HCT116 (cell line): ENCODE measurements around the gene PTPN1. TPM values are rescaled to one million over a fixed set of nuclear protein-coding genes. Genes with fewer than 3 reads are reported as not detected.

Experiments
- ATAC-seq: fragments of 200-7000 bp; cut with Tn5 transposase; 2 replicates; pipeline ENCODE4 v1.9.1; 2020; ENCODE audit warnings: mild to moderate bottlenecking, moderate library complexity
- BruUV-seq: library from RNA; stranded (reverse); fragments of 400-500 nt; replicated peaks from 2 replicates; lab custom pipeline; 2021; lab: Mats Ljungman, UMichigan
- CTCF ChIA-PET: fragments of 300-600 bp; sonication (Branson Sonifier 250); formaldehyde crosslinking; loops from one replicate; lab custom pipeline; 2021; ENCODE audit warnings: antibody characterized with exemption; lab: Charles Lee
- POLR2A ChIA-PET: fragments of 300-600, 350-600 bp; sonication (Branson Sonifier 250); formaldehyde crosslinking; loops from one replicate; lab custom pipeline; 2021; ENCODE audit warnings: antibody characterized with exemption; lab: Charles Lee
- RAD21 ChIA-PET, 2 experiments: fragments of 300-600 bp; sonication (Branson Sonifier 250); formaldehyde crosslinking; loops; one replicate each; lab custom pipeline; 2023; ENCODE audit warnings: low total read pairs in 2 of 2; ENCODE audit not compliant: uncharacterized antibody in 2 of 2, unreplicated experiment in 2 of 2, low non-redundant PET in 1 of 2; lab: Charles Lee
- DNase-seq: peaks from one replicate; pipeline ENCODE4 v3.0.0-alpha.2; 2010; ENCODE audit warnings: low read depth, low spot score
- H2AFZ ChIP-seq: fragments of 200-600 bp; shearing (Covaris generic), sonication (generic); 2 replicates; pipeline ENCODE4 v1.6.1; 2017; ENCODE audit warnings: low read depth, mixed run types, mixed read lengths, antibody characterized with exemption, low read length; ENCODE audit not compliant: poor library complexity, severe bottlenecking
- H3K27ac ChIP-seq: 2 replicates; pipeline ENCODE4 v1.5.1; 2012; ENCODE audit warnings: low read depth, low read length
- H3K27me3 ChIP-seq: fragments of 200-600 bp; sonication (generic); 2 replicates; pipeline ENCODE4 v1.6.1; 2016; ENCODE audit warnings: mixed run types, low read length, mixed read lengths; ENCODE audit not compliant: insufficient read depth
- H3K36me3 ChIP-seq, 2 experiments: fragments of 200-500 bp in 1 of 2; fragments of 200-600 bp in 1 of 2; sonication (Bioruptor generic) in 1 of 2; sonication (generic) in 1 of 2; 2 replicates each; pipeline versions ENCODE4 v1.5.1 to v1.6.1; 2014 to 2016; ENCODE audit warnings: low read length in 2 of 2, inconsistent platforms in 1 of 2, mixed read lengths in 1 of 2, mixed run types in 1 of 2; ENCODE audit not compliant: insufficient read depth in 2 of 2, control insufficient read depth in 1 of 2
- H3K4me1 ChIP-seq, 2 experiments: fragments of 200-600 bp in 1 of 2; sonication (generic) in 1 of 2; 2 replicates each; pipeline versions ENCODE4 v1.5.1 to v1.6.1; 2012 to 2017; ENCODE audit warnings: low read length in 2 of 2, inconsistent platforms in 1 of 2, mild to moderate bottlenecking in 1 of 2, mixed read lengths in 1 of 2, mixed run types in 1 of 2, moderate library complexity in 1 of 2; ENCODE audit not compliant: insufficient read depth in 2 of 2, control insufficient read depth in 1 of 2
- H3K4me2 ChIP-seq: fragments of 200-600 bp; sonication (generic); 2 replicates; pipeline ENCODE4 v1.6.1; 2017; ENCODE audit warnings: mixed run types, low read length, mixed read lengths
- H3K4me3 ChIP-seq, 2 experiments: fragments of 200-600 bp in 1 of 2; sonication (generic) in 1 of 2; replicated peaks in 1 of 2; 2 replicates each; pipeline ENCODE4 v1.5.1; 2011 to 2016; ENCODE audit warnings: low read length in 2 of 2, control low read depth in 1 of 2, low read depth in 1 of 2, mild to moderate bottlenecking in 1 of 2, mixed read lengths in 1 of 2, mixed run types in 1 of 2
- H3K79me2 ChIP-seq: fragments of 200-600 bp; sonication (generic); 2 replicates; pipeline ENCODE4 v1.6.1; 2017; ENCODE audit warnings: mild to moderate bottlenecking, mixed run types, low read length, moderate library complexity, mixed read lengths; ENCODE audit not compliant: insufficient read depth
- H3K9ac ChIP-seq: fragments of 200-600 bp; sonication (generic); 2 replicates; pipeline ENCODE4 v1.6.1; 2016; ENCODE audit warnings: low read length, mixed read lengths
- H3K9me2 ChIP-seq: fragments of 200-600 bp; sonication (generic), shearing (Covaris generic); 2 replicates; pipeline ENCODE4 v1.6.1; 2017; ENCODE audit warnings: mixed run types, mild to moderate bottlenecking, moderate library complexity; ENCODE audit not compliant: insufficient read depth
- H3K9me3 ChIP-seq, 2 experiments: fragments of 200-500 bp in 1 of 2; fragments of 200-600 bp in 1 of 2; sonication (Bioruptor generic) in 1 of 2; sonication (generic) in 1 of 2; 2 replicates each; pipeline ENCODE4 v1.6.1; 2014 to 2017; ENCODE audit warnings: low read length in 2 of 2, mixed read lengths in 2 of 2, inconsistent platforms in 1 of 2, low read depth in 1 of 2, mild to moderate bottlenecking in 1 of 2, mixed run types in 1 of 2, moderate library complexity in 1 of 2; ENCODE audit not compliant: control insufficient read depth in 1 of 2, insufficient read depth in 1 of 2
- H4K20me1 ChIP-seq: fragments of 200-600 bp; sonication (generic), shearing (Covaris generic); 2 replicates; pipeline ENCODE4 v1.6.1; 2017; ENCODE audit warnings: mixed run types, mild to moderate bottlenecking, moderate library complexity; ENCODE audit not compliant: insufficient read depth
- CBX3 ChIP-seq: IDR thresholded peaks from 2 replicates; pipeline ENCODE4 v1.6.1; 2012; ENCODE audit warnings: low read depth
- EGR1 ChIP-seq: IDR thresholded peaks from 2 replicates; pipeline ENCODE4 v1.6.1; 2012; ENCODE audit warnings: low read depth
- ELF1 ChIP-seq: IDR thresholded peaks from 2 replicates; pipeline ENCODE4 v1.6.1; 2012; ENCODE audit warnings: low read depth, borderline replicate concordance
- EZH2 ChIP-seq: fragments of 200-600 bp; sonication (generic); IDR thresholded peaks from 2 replicates; pipeline ENCODE4 v1.6.1; 2017; ENCODE audit warnings: antibody characterized with exemption, mixed run types
- EZH2phosphoT487 ChIP-seq: fragments of 200-600 bp; IDR thresholded peaks from 2 replicates; pipeline ENCODE4 v1.6.1; 2018; ENCODE audit warnings: antibody characterized with exemption, borderline replicate concordance
- FOSL1 ChIP-seq: IDR thresholded peaks from 2 replicates; pipeline ENCODE4 v1.6.1; 2012; ENCODE audit warnings: low read depth
- POLR2A ChIP-seq: IDR thresholded peaks from 2 replicates; pipeline ENCODE4 v1.7.0; 2011; ENCODE audit warnings: borderline replicate concordance; ENCODE audit not compliant: insufficient read depth, insufficient read length; ENCODE audit errors: extremely low read depth
- SRF ChIP-seq: IDR thresholded peaks from 2 replicates; pipeline ENCODE4 v1.6.1; 2012; ENCODE audit warnings: low read depth
- TCF7L2 ChIP-seq: IDR thresholded peaks from 2 replicates; pipeline ENCODE4 v1.7.0; 2011; ENCODE audit warnings: borderline replicate concordance, inconsistent platforms; ENCODE audit not compliant: insufficient read depth, insufficient read length; ENCODE audit errors: extremely low read depth
- ZFX ChIP-seq: fragments of 450-650 bp; IDR thresholded peaks from 2 replicates; pipeline ENCODE4 v1.6.1; 2017
- ZNF274 ChIP-seq: fragments of 200-500 bp; sonication (Bioruptor generic); IDR thresholded peaks from 2 replicates; pipeline ENCODE4 v1.6.1; 2014; ENCODE audit warnings: mild to moderate bottlenecking, low read depth, low read length, inconsistent platforms
- intact Hi-C: fragments of 100-400 bp; cut with micrococcal nuclease; formaldehyde crosslinking; loops from 2 replicates; pipeline ENCODE4 v1.10.0; 2022
- total RNA-seq: library from RNA; stranded (reverse); gene quantifications from one replicate; pipeline ENCODE4 v1.2.1, GENCODE V29; 2021; ENCODE audit not compliant: unreplicated experiment
- TF ChIP-seq, protein P1 (sequence below): IDR thresholded peaks from 2 replicates; pipeline ENCODE4 v1.6.1; 2012
- TF ChIP-seq, protein P2 (sequence below), 3 experiments: fragments of 200-600 bp in 1 of 3; sonication (generic) in 1 of 3; IDR thresholded peaks in 2 of 3; conservative IDR thresholded peaks in 1 of 3; 2 replicates each; pipeline ENCODE4 v1.5.1; 2012 to 2017; ENCODE audit warnings: low read depth in 2 of 3, low read length in 2 of 3, antibody characterized with exemption in 1 of 3, borderline replicate concordance in 1 of 3, control low read depth in 1 of 3, mild to moderate bottlenecking in 1 of 3, mixed read lengths in 1 of 3, mixed run types in 1 of 3, moderate library complexity in 1 of 3; ENCODE audit not compliant: insufficient read depth in 1 of 3
- TF ChIP-seq, protein P3 (sequence below): IDR thresholded peaks from 2 replicates; pipeline ENCODE4 v1.6.1; 2011; ENCODE audit warnings: mild to moderate bottlenecking, low read length, moderate library complexity; ENCODE audit not compliant: insufficient replicate concordance; ENCODE audit errors: extremely low read depth

The PTPN1 gene
- total RNA-seq, 1 experiment from 2014 or later: 47.5 TPM

DNA sequence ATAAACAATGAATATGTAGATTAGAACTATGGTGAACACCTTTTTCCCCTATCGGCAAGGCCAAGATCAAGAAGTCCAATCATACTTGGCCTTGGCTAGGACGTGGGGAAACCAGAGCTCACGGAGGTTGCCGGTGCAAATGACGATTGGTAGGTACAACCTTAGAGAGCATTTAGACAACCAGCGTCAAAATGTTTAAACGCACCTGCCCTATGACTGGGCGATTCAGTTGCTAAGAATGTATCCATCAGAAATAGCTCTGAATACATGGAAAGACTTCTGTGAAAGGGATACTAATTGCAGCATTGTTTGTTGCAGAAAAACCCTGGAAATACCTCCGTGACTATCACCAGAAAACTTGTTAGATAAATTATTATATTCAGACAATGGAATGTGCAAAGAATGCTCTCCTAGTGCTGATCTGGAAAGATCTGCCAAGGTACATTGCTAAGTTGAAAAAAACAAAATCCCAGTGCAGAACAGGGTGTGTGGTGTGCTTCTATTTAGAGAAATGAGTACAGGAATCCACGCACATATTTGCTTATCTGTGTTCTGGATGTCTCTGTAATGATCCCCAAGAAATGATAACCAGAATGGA, 48.0 kb upstream of the PTPN1 start:
- H3K9me2 ChIP-seq: no peaks in the 10 kb centered on the region
- POLR2A ChIA-PET: interaction anchor here (1.1 to 2.8 kb wide), 2 partner anchors 271 kb away, joined by 3 to 10 read pairs; partner anchors contain the start of gene CEBPB
- H3K4me1 ChIP-seq: peaks cover 4 to 25% of the 10 kb centered on the region in 2 experiments; a peak in 3 of 4 replicates
- DNase-seq (no peak), ATAC-seq (no peak)
- H3K4me3 ChIP-seq: no peak overlapping the region
- H3K9me3 ChIP-seq: no peaks in the 10 kb centered on the region
- no peak for TF ChIP-seq EZH2phosphoT487
- no peak for TF ChIP-seq CBX3
- TF ChIP-seq, protein P1, sequence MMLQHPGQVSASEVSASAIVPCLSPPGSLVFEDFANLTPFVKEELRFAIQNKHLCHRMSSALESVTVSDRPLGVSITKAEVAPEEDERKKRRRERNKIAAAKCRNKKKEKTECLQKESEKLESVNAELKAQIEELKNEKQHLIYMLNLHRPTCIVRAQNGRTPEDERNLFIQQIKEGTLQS: no peak
- TF ChIP-seq FOSL1: no peak
- no peak for TF ChIP-seq POLR2A
- no peak for TF ChIP-seq TCF7L2
- TF ChIP-seq, protein P2, sequence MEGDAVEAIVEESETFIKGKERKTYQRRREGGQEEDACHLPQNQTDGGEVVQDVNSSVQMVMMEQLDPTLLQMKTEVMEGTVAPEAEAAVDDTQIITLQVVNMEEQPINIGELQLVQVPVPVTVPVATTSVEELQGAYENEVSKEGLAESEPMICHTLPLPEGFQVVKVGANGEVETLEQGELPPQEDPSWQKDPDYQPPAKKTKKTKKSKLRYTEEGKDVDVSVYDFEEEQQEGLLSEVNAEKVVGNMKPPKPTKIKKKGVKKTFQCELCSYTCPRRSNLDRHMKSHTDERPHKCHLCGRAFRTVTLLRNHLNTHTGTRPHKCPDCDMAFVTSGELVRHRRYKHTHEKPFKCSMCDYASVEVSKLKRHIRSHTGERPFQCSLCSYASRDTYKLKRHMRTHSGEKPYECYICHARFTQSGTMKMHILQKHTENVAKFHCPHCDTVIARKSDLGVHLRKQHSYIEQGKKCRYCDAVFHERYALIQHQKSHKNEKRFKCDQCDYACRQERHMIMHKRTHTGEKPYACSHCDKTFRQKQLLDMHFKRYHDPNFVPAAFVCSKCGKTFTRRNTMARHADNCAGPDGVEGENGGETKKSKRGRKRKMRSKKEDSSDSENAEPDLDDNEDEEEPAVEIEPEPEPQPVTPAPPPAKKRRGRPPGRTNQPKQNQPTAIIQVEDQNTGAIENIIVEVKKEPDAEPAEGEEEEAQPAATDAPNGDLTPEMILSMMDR (IDR thresholded peaks at IDR 0.05 in 2 of 3, conservative IDR thresholded peaks at IDR 0.05 in 1 of 3; ENCODE audit: borderline replicate concordance in 1 of 3, insufficient read depth in 1 of 3, low read depth in 2 of 3, low read length in 2 of 3): no peak
- TF ChIP-seq ZNF274: no peak
- no peak for TF ChIP-seq EZH2
- TF ChIP-seq ZFX: no peak
- no peak for TF ChIP-seq SRF
- no peak for TF ChIP-seq EGR1
- TF ChIP-seq ELF1: no peak
- TF ChIP-seq, protein P3, sequence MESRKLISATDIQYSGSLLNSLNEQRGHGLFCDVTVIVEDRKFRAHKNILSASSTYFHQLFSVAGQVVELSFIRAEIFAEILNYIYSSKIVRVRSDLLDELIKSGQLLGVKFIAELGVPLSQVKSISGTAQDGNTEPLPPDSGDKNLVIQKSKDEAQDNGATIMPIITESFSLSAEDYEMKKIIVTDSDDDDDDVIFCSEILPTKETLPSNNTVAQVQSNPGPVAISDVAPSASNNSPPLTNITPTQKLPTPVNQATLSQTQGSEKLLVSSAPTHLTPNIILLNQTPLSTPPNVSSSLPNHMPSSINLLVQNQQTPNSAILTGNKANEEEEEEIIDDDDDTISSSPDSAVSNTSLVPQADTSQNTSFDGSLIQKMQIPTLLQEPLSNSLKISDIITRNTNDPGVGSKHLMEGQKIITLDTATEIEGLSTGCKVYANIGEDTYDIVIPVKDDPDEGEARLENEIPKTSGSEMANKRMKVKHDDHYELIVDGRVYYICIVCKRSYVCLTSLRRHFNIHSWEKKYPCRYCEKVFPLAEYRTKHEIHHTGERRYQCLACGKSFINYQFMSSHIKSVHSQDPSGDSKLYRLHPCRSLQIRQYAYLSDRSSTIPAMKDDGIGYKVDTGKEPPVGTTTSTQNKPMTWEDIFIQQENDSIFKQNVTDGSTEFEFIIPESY: no peak
- intact Hi-C loops: loop anchor here (5.0 to 10.0 kb wide), 3 partner anchors 115 to 487 kb away; no protein-coding TSS in a partner anchor
- no peaks in the 10 kb centered on the region for H3K27me3 ChIP-seq
- no peaks in the 10 kb centered on the region for H3K36me3 ChIP-seq
- H4K20me1 ChIP-seq: no peaks in the 10 kb centered on the region
- CTCF ChIA-PET: interaction anchor here (0.7 to 5.9 kb wide), 2 partner anchors 273 to 283 kb away, joined by 4 to 61 read pairs; partner anchors contain the start of gene CEBPB
- RAD21 ChIA-PET: interaction anchor here in 1 of 2 experiments (0.6 kb wide), 1 partner anchor 115 kb away, joined by 3 read pairs; no protein-coding TSS in a partner anchor
- no peak overlapping the region for H3K4me2 ChIP-seq
- H3K79me2 ChIP-seq: no peaks in the 10 kb centered on the region
- no peak overlapping the region for H3K27ac ChIP-seq
- no peak overlapping the region for H2AFZ ChIP-seq
- H3K9ac ChIP-seq: no peak overlapping the region
- BruUV-seq: no TSS peak
